Measurements from ENCODE around the gene OR6A2.

Gene OR6A2

GRCh38 chr11:6755303-6755952 lies 44.1 kb downstream of the OR6A2 start:
- DNase-seq: no peak

- DNase-seq: no peak
Measured at GRCh38 chr11:6747097-6747668, 52.3 kb downstream of the OR6A2 start.

- no peak for DNase-seq
Measured at GRCh38 chr11:6746626-6747025, 52.9 kb downstream of the OR6A2 start.

GRCh38 chr11:6746086-6746618 lies 53.3 kb downstream of the OR6A2 start:
- no peak for DNase-seq

- DNase-seq: no peak
Measured at GRCh38 chr11:6745465-6746015, 53.9 kb downstream of the OR6A2 start.

- no peak for DNase-seq
Measured at GRCh38 chr11:6745018-6745417, 54.5 kb downstream of the OR6A2 start.

GRCh38 chr11:6742260-6742659 lies 57.2 kb downstream of the OR6A2 start:
- DNase-seq: no peak

Measured in NCI-H1048 (cell line).